HepG2 (cell line): ENCODE data around the gene C4orf54.

Experiments
- AFF4 ChIP-seq: sonication (generic); formaldehyde crosslinking; IDR thresholded peaks from 2 replicates; pipeline ENCODE4 v1.4.0; 2020; ENCODE audit warnings: missing genetic modification reagents
- CREB3 ChIP-seq: sonication (generic); formaldehyde crosslinking; IDR thresholded peaks from 2 replicates; pipeline ENCODE4 v1.5.0; 2020; ENCODE audit warnings: missing genetic modification reagents
- CTCF ChIP-seq: sonication (generic); formaldehyde crosslinking; IDR thresholded peaks from 2 replicates; pipeline ENCODE4 v1.5.0; 2020; ENCODE audit warnings: mild to moderate bottlenecking, missing genetic modification reagents, moderate library complexity
- FIP1L1 ChIP-seq: fragments of 200-400 bp; formaldehyde crosslinking; IDR thresholded peaks from 2 replicates; pipeline ENCODE4 v1.6.1; 2018; ENCODE audit warnings: low read depth, mild to moderate bottlenecking, low read length, moderate library complexity, borderline replicate concordance; ENCODE audit not compliant: insufficient read depth
- MAX ChIP-seq: IDR thresholded peaks from 2 replicates; pipeline ENCODE4 v1.6.1; 2012; ENCODE audit warnings: inconsistent platforms
- POLR2AphosphoS5 ChIP-seq: IDR thresholded peaks from 2 replicates; pipeline ENCODE4 v1.6.1; 2012; ENCODE audit warnings: low read depth, low read length
- PRDM10 ChIP-seq: sonication (generic); formaldehyde crosslinking; IDR thresholded peaks from 2 replicates; pipeline ENCODE4 v1.4.0; 2020; ENCODE audit warnings: low read depth, missing genetic modification reagents
- SP2 ChIP-seq: sonication (generic); formaldehyde crosslinking; IDR thresholded peaks from 2 replicates; pipeline ENCODE4 v1.5.1; 2020; ENCODE audit warnings: mild to moderate bottlenecking, missing genetic modification reagents
- TFE3 ChIP-seq: IDR thresholded peaks from 2 replicates; pipeline ENCODE4 v1.6.1; 2016
- ZFP36L2 ChIP-seq: sonication (generic); formaldehyde crosslinking; IDR thresholded peaks from 2 replicates; pipeline ENCODE4 v1.4.0; 2020; ENCODE audit warnings: missing genetic modification reagents

- TF ChIP-seq FIP1L1 (no peak), AFF4 (CRISPR knock-in tag) (no peak), MAX (no peak), TFE3 (CRISPR knock-in tag) (no peak), POLR2AphosphoS5 (no peak), SP2 (CRISPR knock-in tag) (no peak), CREB3 (no peak), PRDM10 (CRISPR knock-in tag) (no peak), CTCF (CRISPR knock-in tag) (no peak), ZFP36L2 (CRISPR knock-in tag) (no peak)
These were observed 49.2 kb downstream of the C4orf54 start for GRCh38 chr4:99608417-99608816.
